Measurements from ENCODE around the gene SP140. TPM values are rescaled to one million over a fixed set of nuclear protein-coding genes. Genes with fewer than 3 reads are reported as not detected.
"Not testable (repeated sequence)": the region's sequence is repeated elsewhere in the genome, so short reads cannot be mapped to it uniquely, and the experiment has no call there.

Gene SP140
- total RNA-seq, 2 experiments from 2014 or later = 51.2 to 55.1 TPM

GRCh38 chr2:230335864-230336506 lies 110.4 kb downstream of the SP140 start:
- no peaks in the 10 kb centered on the region for H3K9me3 ChIP-seq (ENCODE audit: control insufficient read depth in 1 of 2, insufficient read depth in 1 of 2, low read length in 2 of 2)
- peak overlapping the region; percentile 19 for H3K4me3 ChIP-seq (ENCODE audit: low read length)
- peak overlapping the region; percentile 51 to 59 for H3K27ac ChIP-seq (ENCODE audit: low read depth in 1 of 2, low read length in 2 of 2)
- ATAC-seq (ENCODE audit: poor library complexity) (peak; percentile 46), DNase-seq (no peak)
- Mint-ChIP-seq H3K4me1 (ENCODE audit: low read depth) (peaks cover 61% of the 10 kb centered on the region), H3K27ac (peak overlapping the region; percentile 77), H3K36me3 (ENCODE audit: low read depth) (peaks cover 59% of the 10 kb centered on the region), H3K4me3 (peak overlapping the region; percentile 47), H3K9me3 (no peaks in the 10 kb centered on the region), H3K27me3 (no peaks in the 10 kb centered on the region)
- intact Hi-C loops (cut with DNase I, micrococcal nuclease) = no loop called here
- peaks cover 24% of the 10 kb centered on the region for H3K36me3 ChIP-seq (ENCODE audit: insufficient read depth, low read length)
- TF ChIP-seq, protein P1, sequence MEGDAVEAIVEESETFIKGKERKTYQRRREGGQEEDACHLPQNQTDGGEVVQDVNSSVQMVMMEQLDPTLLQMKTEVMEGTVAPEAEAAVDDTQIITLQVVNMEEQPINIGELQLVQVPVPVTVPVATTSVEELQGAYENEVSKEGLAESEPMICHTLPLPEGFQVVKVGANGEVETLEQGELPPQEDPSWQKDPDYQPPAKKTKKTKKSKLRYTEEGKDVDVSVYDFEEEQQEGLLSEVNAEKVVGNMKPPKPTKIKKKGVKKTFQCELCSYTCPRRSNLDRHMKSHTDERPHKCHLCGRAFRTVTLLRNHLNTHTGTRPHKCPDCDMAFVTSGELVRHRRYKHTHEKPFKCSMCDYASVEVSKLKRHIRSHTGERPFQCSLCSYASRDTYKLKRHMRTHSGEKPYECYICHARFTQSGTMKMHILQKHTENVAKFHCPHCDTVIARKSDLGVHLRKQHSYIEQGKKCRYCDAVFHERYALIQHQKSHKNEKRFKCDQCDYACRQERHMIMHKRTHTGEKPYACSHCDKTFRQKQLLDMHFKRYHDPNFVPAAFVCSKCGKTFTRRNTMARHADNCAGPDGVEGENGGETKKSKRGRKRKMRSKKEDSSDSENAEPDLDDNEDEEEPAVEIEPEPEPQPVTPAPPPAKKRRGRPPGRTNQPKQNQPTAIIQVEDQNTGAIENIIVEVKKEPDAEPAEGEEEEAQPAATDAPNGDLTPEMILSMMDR (IDR thresholded peaks at IDR 0.05) = no peak
- no peaks in the 10 kb centered on the region for H3K27me3 ChIP-seq (ENCODE audit: control insufficient read depth in 1 of 2, insufficient read depth in 2 of 2, low read length in 2 of 2)
- ChIA-PET CTCF (interaction anchor here (1.3 kb wide), 2 partner anchors 9 to 11 kb away, joined by 3 to 4 read pairs; partner anchors contain the start of gene SP140L), POLR2A (interaction anchor here (0.7 to 1.9 kb wide), 3 partner anchors 9 to 117 kb away, joined by 3 to 9 read pairs (median 3); partner anchors contain the start of gene SP140L)
- H3K4me1 ChIP-seq (ENCODE audit: insufficient read depth, low read length) = peaks cover 10% of the 10 kb centered on the region

GRCh38 chr2:230341936-230342528 lies 116.5 kb downstream of the SP140 start:
- H3K4me3 Mint-ChIP-seq; ATAC-seq (ENCODE audit: poor library complexity); H3K4me3 ChIP-seq (ENCODE audit: low read length); H3K27me3 Mint-ChIP-seq; POLR2A ChIA-PET; DNase-seq; CTCF ChIA-PET; H3K27ac ChIP-seq (ENCODE audit: low read depth in 1 of 2, low read length in 2 of 2); H3K4me1 ChIP-seq (ENCODE audit: insufficient read depth, low read length); H3K27me3 ChIP-seq (ENCODE audit: control insufficient read depth in 1 of 2, insufficient read depth in 2 of 2, low read length in 2 of 2): not testable (repeated sequence)
- H3K36me3 Mint-ChIP-seq (ENCODE audit: low read depth) = peaks cover 57% of the 10 kb centered on the region
- Histone ChIP-seq H3K36me3 (ENCODE audit: insufficient read depth, low read length) (peaks cover 37% of the 10 kb centered on the region), H3K9me3 (ENCODE audit: control insufficient read depth in 1 of 2, insufficient read depth in 1 of 2, low read length in 2 of 2) (peaks cover 2 to 26% of the 10 kb centered on the region in 2 experiments)
- H3K27ac Mint-ChIP-seq = peak overlapping the region; percentile 48
- H3K9me3 Mint-ChIP-seq = peaks cover 18% of the 10 kb centered on the region
- intact Hi-C loops (cut with DNase I, micrococcal nuclease) = loop anchor here in 1 of 2 experiments (10.0 kb wide), 1 partner anchor 1073 kb away; no protein-coding TSS in a partner anchor
- H3K4me1 Mint-ChIP-seq (ENCODE audit: low read depth) = peaks cover 42% of the 10 kb centered on the region

- Mint-ChIP-seq H3K4me1 (ENCODE audit: low read depth) (peaks cover 52% of the 10 kb centered on the region), H3K9me3 (peaks cover 18% of the 10 kb centered on the region), H3K36me3 (ENCODE audit: low read depth) (peaks cover 64% of the 10 kb centered on the region), H3K27ac (peak overlapping the region; percentile 48)
- POLR2A ChIA-PET; ATAC-seq (ENCODE audit: poor library complexity); CTCF ChIA-PET; H3K27me3 Mint-ChIP-seq; DNase-seq; H3K27me3 ChIP-seq (ENCODE audit: control insufficient read depth in 1 of 2, insufficient read depth in 2 of 2, low read length in 2 of 2); H3K4me3 Mint-ChIP-seq; H3K27ac ChIP-seq (ENCODE audit: low read depth in 1 of 2, low read length in 2 of 2); H3K4me3 ChIP-seq (ENCODE audit: low read length): not testable (repeated sequence)
- intact Hi-C loops (cut with DNase I, micrococcal nuclease) = loop anchor here in 1 of 2 experiments (10.0 kb wide), 1 partner anchor 1072 kb away; no protein-coding TSS in a partner anchor
- H3K36me3 ChIP-seq (ENCODE audit: insufficient read depth, low read length) = peaks cover 38% of the 10 kb centered on the region
- H3K4me1 ChIP-seq (ENCODE audit: insufficient read depth, low read length) = peaks cover 14% of the 10 kb centered on the region
- peaks cover 10 to 29% of the 10 kb centered on the region in 2 experiments for H3K9me3 ChIP-seq (ENCODE audit: control insufficient read depth in 1 of 2, insufficient read depth in 1 of 2, low read length in 2 of 2)
Measured at GRCh38 chr2:230343041-230343624, 117.6 kb downstream of the SP140 start.

GRCh38 chr2:230343747-230344146 lies 118.2 kb downstream of the SP140 start:
- CTCF ChIA-PET = no interaction called here
- intact Hi-C loops (cut with DNase I, micrococcal nuclease) = loop anchor here in 1 of 2 experiments (10.0 kb wide), 1 partner anchor 1071 kb away; no protein-coding TSS in a partner anchor

More at GRCh38 chr2:230343747-230344146, 118.2 kb downstream of the SP140 start:
- POLR2A ChIA-PET = no interaction called here
- Histone ChIP-seq H3K4me1 (ENCODE audit: insufficient read depth, low read length) (peaks cover 14% of the 10 kb centered on the region), H3K27me3 (ENCODE audit: control insufficient read depth in 1 of 2, insufficient read depth in 2 of 2, low read length in 2 of 2) (no peaks in the 10 kb centered on the region), H3K27ac (ENCODE audit: low read depth in 1 of 2, low read length in 2 of 2) (no peak overlapping the region), H3K9me3 (ENCODE audit: control insufficient read depth in 1 of 2, insufficient read depth in 1 of 2, low read length in 2 of 2) (peaks cover 10 to 29% of the 10 kb centered on the region in 2 experiments), H3K36me3 (ENCODE audit: insufficient read depth, low read length) (peaks cover 38% of the 10 kb centered on the region), H3K4me3 (ENCODE audit: low read length) (no peak overlapping the region)
- Mint-ChIP-seq H3K27me3 (no peaks in the 10 kb centered on the region), H3K4me1 (ENCODE audit: low read depth) (peaks cover 58% of the 10 kb centered on the region), H3K36me3 (ENCODE audit: low read depth) (peaks cover 70% of the 10 kb centered on the region), H3K4me3 (peak overlapping the region; percentile 12), H3K9me3 (peaks cover 18% of the 10 kb centered on the region), H3K27ac (peak overlapping the region; percentile 2)
- ATAC-seq (ENCODE audit: poor library complexity) (no peak), DNase-seq (no peak)
- TF ChIP-seq, protein P1 (IDR thresholded peaks at IDR 0.05) = no peak
